WI38 (cell line): ENCODE measurements around the gene CPHXL.

Experiments used
- H3K4me3 ChIP-seq: 2 replicates; pipeline ENCODE4 v1.5.1; 2011; ENCODE audit warnings: low read depth, mild to moderate bottlenecking, control low read depth, low read length
- TF ChIP-seq, protein P1 (sequence below): IDR thresholded peaks from 2 replicates; pipeline ENCODE4 v1.5.1; 2012; ENCODE audit warnings: low read depth, mild to moderate bottlenecking, control low read depth, low read length

The CPHXL gene

DNA sequence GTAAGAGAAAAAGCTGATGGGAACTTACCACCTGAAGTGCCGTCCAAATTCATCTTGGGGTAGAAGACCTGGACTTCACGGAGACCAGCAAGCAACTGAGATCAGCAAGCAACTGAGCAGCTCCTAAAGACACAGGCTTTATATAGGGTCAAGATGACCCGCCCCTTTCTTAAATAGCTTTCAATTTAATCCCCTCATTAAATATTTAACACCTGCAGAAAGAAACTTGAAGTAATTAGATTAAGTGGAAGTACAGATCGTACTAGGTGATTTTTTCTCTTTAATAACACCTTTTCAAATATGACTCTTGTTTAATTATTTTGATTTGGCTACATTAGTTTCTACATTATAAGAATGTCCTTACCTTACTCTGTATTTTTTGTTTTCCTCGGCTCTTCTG, at the start of gene CPHXL:
Gene CPHXL (minus strand): TSS at position 101 of the 400 bp plus-strand sequence. CDS start 48 bp downstream, at position 53.
- TF ChIP-seq, protein P1, sequence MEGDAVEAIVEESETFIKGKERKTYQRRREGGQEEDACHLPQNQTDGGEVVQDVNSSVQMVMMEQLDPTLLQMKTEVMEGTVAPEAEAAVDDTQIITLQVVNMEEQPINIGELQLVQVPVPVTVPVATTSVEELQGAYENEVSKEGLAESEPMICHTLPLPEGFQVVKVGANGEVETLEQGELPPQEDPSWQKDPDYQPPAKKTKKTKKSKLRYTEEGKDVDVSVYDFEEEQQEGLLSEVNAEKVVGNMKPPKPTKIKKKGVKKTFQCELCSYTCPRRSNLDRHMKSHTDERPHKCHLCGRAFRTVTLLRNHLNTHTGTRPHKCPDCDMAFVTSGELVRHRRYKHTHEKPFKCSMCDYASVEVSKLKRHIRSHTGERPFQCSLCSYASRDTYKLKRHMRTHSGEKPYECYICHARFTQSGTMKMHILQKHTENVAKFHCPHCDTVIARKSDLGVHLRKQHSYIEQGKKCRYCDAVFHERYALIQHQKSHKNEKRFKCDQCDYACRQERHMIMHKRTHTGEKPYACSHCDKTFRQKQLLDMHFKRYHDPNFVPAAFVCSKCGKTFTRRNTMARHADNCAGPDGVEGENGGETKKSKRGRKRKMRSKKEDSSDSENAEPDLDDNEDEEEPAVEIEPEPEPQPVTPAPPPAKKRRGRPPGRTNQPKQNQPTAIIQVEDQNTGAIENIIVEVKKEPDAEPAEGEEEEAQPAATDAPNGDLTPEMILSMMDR: no peak
- no peak within 1 kb of the TSS for H3K4me3 ChIP-seq

DNA sequence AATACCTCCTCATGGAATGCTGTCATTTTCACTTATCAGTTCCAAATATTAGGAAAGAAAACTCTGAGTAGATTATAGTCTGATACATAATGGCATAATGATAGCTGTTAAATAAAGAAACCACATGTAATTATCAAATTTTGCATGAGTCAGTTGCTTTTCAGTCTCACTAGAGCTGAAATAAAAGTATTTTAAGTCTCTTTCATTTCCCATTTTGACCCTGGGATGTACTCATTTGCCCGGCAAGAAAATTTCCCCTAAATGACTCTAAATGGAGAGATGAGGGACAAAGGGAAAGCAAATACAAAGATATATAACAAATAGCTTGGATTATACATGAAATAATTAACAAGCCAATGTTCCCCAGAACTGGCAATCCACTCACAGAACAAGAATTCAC, 47.9 kb upstream of the CPHXL start:
- TF ChIP-seq, protein P1: no peak
- no peak overlapping the region for H3K4me3 ChIP-seq

DNA sequence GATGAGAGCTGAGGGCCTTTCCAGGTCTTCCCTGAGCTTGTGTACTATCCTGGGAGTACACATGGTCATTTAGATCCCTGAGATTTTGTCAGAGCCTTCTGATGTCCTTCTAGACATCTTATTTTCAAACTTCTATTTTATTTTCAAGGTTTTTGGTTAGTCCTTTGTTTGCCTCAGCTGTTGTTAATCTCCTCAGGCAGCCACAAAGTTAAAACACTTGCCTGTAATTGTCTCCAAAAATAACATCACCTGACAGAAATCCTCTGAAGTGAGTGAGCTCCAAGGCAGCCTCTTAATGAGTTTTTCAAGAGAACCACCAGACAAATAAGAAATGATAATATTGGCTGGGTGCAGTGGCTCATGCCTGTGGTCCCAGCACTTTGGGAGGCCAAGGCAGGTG, 43.8 kb upstream of the CPHXL start:
- H3K4me3 ChIP-seq: no peak overlapping the region
- TF ChIP-seq, protein P1: no peak

DNA sequence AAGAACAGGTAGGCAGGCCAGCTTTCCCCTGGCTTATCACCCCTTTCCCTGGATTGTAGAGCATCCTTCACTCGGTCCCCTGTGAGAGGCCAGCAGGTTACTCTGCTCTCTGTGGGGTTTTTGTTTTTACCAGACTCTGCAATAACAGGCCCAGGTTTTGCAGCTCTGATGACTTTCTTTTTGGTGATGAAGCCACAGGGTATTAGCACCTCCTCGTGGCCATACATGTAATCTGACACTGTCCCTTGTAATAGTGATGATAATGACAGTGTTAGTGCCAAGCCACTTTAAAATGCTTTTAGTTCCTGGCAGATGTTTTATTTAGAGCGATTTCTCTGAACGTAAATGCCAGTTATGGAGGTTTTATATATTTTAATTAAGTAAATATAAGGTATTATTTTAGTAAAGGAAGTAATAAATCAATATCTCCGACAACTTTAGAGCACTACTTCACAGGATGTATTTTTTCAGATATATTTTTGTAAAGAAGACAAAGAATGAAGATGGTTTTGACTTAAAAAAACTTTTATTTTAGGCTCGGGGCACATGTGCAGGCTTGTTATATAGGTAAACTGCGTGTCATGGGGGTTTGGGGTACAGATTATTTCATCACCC, 38.0 kb upstream of the CPHXL start:
- TF ChIP-seq, protein P1: peak; percentile 65
- H3K4me3 ChIP-seq: no peak overlapping the region

DNA sequence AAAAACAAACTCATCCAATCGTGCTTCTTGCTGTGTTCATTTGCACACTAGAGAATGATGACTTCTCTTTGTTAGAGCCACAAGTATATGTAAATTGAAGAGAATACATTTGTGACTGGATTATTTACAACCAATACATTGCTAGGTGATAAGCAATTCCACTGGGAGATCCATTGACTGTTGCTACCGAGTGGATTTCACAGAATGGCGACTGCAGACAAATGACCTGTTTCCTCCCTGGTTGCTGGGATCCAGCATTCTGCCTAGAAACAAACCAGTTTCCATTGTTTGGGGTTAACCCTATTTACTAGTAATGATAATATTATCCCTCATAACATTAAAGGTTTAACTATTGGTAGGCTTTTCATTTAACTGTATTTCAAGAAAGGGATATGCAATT, 36.9 kb upstream of the CPHXL start:
- TF ChIP-seq, protein P1: no peak
- no peak overlapping the region for H3K4me3 ChIP-seq

DNA sequence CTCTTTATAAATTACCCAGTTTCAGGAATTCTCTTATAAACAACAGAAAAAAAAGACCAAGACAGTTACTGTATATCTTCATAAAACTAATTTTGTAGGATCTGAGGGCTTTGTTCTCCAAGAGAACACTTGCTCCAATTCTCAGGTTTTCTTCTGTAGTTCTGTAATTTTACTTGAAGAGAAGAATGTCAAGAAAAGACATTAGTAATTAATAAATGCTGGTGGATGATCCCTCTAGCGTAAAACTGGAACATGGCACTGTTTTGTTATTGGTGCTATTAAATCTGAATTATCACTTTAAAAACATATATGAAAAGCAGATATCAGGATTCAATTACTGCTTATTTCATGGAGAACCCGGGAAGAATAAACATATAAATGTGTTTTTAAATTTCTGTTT, 36.5 kb upstream of the CPHXL start:
- TF ChIP-seq, protein P1: no peak
- H3K4me3 ChIP-seq: no peak overlapping the region

DNA sequence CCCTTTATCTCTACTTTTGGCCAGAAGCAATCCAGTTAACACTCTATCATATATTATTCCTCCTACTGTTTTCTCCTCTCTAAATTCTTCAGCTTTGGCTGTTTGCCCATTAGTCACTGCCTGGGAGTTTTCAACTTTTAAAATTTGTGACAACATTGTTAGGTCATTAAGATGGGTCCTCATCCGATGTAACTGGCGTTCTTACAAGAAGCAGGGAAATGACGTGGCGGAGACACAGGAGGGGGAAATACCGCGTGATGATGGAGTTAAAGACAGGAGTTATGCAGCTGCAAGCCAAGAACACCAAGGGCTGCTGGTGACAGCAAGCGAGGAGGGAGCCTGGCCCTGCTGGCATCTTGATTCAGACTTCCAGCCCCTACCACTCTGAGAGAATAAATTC, 34.8 kb upstream of the CPHXL start:
- H3K4me3 ChIP-seq: no peak overlapping the region
- TF ChIP-seq, protein P1: no peak
